HCT116 (cell line): ENCODE results near the gene PGAP6.

Experiments
- CTCF ChIP-seq, 3 experiments: fragments of 200-600 bp in 1 of 3; sonication (generic) in 1 of 3; IDR thresholded peaks in 2 of 3; conservative IDR thresholded peaks in 1 of 3; 2 replicates each; pipeline ENCODE4 v1.5.1; 2012 to 2017; ENCODE audit warnings: low read depth in 2 of 3, low read length in 2 of 3, antibody characterized with exemption in 1 of 3, borderline replicate concordance in 1 of 3, control low read depth in 1 of 3, mild to moderate bottlenecking in 1 of 3, mixed read lengths in 1 of 3, mixed run types in 1 of 3, moderate library complexity in 1 of 3; ENCODE audit not compliant: insufficient read depth in 1 of 3
- EZH2 ChIP-seq: fragments of 200-600 bp; sonication (generic); IDR thresholded peaks from 2 replicates; pipeline ENCODE4 v1.6.1; 2017; ENCODE audit warnings: antibody characterized with exemption, mixed run types
- EZH2phosphoT487 ChIP-seq: fragments of 200-600 bp; IDR thresholded peaks from 2 replicates; pipeline ENCODE4 v1.6.1; 2018; ENCODE audit warnings: antibody characterized with exemption, borderline replicate concordance
- FOSL1 ChIP-seq: IDR thresholded peaks from 2 replicates; pipeline ENCODE4 v1.6.1; 2012; ENCODE audit warnings: low read depth
- POLR2A ChIP-seq: IDR thresholded peaks from 2 replicates; pipeline ENCODE4 v1.7.0; 2011; ENCODE audit warnings: borderline replicate concordance; ENCODE audit not compliant: insufficient read depth, insufficient read length; ENCODE audit errors: extremely low read depth
- POLR2AphosphoS5 ChIP-seq: IDR thresholded peaks from 2 replicates; pipeline ENCODE4 v1.6.1; 2011; ENCODE audit warnings: mild to moderate bottlenecking, low read depth, low read length, moderate library complexity
- RAD21 ChIP-seq: IDR thresholded peaks from 2 replicates; pipeline ENCODE4 v1.6.1; 2012; ENCODE audit warnings: low read depth, mild to moderate bottlenecking
- SIN3A ChIP-seq: IDR thresholded peaks from 2 replicates; pipeline ENCODE4 v1.6.1; 2012; ENCODE audit warnings: low read depth
- TCF7L2 ChIP-seq: IDR thresholded peaks from 2 replicates; pipeline ENCODE4 v1.7.0; 2011; ENCODE audit warnings: borderline replicate concordance, inconsistent platforms; ENCODE audit not compliant: insufficient read depth, insufficient read length; ENCODE audit errors: extremely low read depth
- YY1 ChIP-seq: IDR thresholded peaks from 2 replicates; pipeline ENCODE4 v1.6.1; 2011; ENCODE audit warnings: low read length, low read depth, moderate library complexity, mild to moderate bottlenecking; ENCODE audit not compliant: insufficient replicate concordance; ENCODE audit errors: extremely low read depth
- ZBTB33 ChIP-seq: IDR thresholded peaks from 2 replicates; pipeline ENCODE4 v1.6.1; 2011; ENCODE audit warnings: mild to moderate bottlenecking, low read length, moderate library complexity; ENCODE audit not compliant: insufficient replicate concordance; ENCODE audit errors: extremely low read depth
- TF ChIP-seq, protein P1 (sequence below): IDR thresholded peaks from 2 replicates; pipeline ENCODE4 v1.6.1; 2012
- TF ChIP-seq, protein P2 (sequence below): IDR thresholded peaks from 2 replicates; pipeline ENCODE4 v1.6.1; 2012

DNA sequence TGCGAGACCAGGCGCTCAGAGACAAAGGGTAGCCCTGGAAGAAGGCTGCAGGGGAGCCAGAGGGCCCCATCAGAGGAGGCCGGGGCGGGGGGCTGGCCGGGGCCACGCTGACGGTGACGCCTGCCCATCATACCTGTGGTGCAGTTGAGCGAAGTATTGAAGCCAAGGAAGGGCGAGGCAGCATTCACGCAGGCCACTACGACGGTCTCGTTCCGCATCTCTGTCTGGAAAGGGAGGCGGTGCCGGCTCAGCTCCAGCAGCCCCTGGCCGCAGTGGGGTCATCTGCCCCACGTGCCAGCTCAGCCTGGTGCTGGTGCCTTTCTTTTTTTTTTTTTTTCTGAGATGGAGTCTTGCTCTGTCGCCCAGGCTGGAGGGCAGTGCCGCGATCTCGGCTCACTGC is 6.6 kb downstream of the PGAP6 start:
- TF ChIP-seq CTCF (IDR thresholded peaks at IDR 0.05 in 2 of 3, conservative IDR thresholded peaks at IDR 0.05 in 1 of 3; ENCODE audit: borderline replicate concordance in 1 of 3, insufficient read depth in 1 of 3, low read depth in 2 of 3, low read length in 2 of 3) = no peak
- no peak for TF ChIP-seq YY1
- TF ChIP-seq TCF7L2 = no peak
- TF ChIP-seq, protein P1, sequence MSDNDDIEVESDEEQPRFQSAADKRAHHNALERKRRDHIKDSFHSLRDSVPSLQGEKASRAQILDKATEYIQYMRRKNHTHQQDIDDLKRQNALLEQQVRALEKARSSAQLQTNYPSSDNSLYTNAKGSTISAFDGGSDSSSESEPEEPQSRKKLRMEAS = no peak
- TF ChIP-seq RAD21 = no peak
- no peak for TF ChIP-seq EZH2phosphoT487
- no peak for TF ChIP-seq POLR2A
- TF ChIP-seq SIN3A = no peak
- TF ChIP-seq FOSL1 = no peak
- no peak for TF ChIP-seq POLR2AphosphoS5
- no peak for TF ChIP-seq EZH2
- TF ChIP-seq, protein P2, sequence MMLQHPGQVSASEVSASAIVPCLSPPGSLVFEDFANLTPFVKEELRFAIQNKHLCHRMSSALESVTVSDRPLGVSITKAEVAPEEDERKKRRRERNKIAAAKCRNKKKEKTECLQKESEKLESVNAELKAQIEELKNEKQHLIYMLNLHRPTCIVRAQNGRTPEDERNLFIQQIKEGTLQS = no peak
- TF ChIP-seq ZBTB33 = no peak
